GM19452 (cell line): ENCODE data around the gene ATF7IP2.

ENCODE experiments used
- ATAC-seq: cut with Tn5 transposase; IDR thresholded peaks from one replicate; pipeline ENCODE4 v1.9.1; 2021; ENCODE audit not compliant: unreplicated experiment

ATF7IP2 gene

DNA sequence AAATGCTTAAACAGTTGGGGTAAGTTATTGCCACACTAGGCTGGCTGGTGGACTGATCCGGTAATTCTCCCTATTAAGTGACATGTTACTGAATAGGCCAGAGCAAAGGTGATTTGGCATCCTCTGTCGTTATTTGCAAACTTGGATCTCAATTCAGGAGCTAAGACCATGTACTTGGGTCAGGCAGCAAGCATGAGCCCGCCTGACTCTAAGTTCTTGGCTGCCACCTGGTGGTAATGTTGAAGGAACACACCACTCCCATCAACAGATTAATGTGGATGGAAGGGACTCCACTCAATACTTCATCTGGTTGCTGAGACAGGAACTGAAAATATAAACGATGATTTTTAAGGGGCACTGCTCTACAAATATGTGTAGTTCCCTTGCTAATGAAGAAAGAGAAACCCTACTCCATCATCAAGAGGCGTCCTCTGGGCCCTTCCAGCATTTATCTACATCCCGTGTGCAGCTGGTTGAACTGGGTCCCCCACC, 123.7 kb downstream of the ATF7IP2 start:
- ATAC-seq: peak; percentile 80

DNA sequence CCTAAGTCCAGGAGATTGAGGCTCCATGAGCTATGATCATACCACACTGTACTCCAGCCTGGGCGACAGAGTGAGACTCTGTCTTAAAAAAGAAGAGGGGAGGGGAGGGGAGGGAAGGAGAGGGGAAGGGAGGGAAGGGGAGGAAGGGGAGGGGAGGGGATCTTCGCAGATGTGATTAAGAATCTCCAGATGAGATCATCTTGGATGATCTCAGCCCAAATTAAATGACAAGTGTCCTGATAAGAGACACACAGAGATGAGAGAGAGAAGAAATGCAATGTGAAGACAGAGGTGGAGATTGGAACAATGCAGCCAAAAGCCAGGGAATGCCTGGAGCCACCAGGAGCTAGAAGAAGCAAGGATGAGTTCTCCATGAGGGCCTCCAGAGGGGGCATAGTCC, 124.4 kb downstream of the ATF7IP2 start:
- no peak for ATAC-seq

DNA sequence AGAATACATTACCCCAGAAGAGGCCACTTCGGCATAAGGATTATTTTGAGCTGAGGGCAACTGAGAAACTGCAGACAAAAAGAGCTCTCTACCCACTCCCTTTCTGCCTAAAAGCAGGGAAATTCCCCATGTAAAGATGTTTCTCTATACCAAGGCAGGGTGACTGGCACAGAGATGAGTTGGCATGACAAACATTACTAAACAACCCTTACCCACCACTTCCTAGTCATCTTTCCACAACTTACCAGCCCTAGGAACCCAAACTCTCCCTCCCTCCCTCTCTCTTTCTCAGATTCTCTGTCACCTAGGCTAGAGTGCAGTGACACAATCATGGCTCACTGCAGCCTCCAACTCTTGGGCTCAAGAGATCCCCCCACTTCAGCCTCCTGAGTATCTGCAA, 126.0 kb downstream of the ATF7IP2 start:
- no peak for ATAC-seq

DNA sequence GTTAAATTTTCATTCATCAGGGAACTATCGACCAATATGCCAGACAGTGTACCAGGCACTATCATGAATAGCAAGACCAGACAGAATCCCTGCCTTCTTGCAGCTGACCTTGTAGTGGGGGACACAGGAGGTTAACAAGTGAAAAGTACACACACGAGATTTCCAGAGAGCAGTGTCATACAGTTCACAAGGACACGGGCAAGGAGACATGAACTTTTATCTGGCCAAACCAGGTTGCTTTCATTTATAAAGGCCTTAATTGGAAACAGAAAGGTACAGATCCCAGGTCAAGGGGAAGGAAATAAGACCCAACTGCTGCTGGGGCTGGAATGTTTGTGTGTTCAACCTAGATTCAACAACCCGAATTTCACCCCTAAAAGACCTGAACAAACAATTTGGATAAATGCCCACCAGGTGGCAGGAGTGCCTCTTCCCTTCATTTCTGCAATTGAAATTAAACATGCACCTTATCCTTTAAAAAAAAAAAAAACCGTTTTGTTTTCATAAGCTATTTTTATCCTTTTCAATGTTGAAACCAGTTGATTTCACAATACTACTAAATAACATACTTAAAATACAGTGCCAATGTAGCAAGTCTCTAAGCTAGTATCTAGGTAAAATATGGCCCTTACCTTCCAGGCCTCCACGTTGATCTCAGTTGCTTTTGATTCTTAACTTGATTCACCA, 128.7 kb downstream of the ATF7IP2 start:
- no peak for ATAC-seq

DNA sequence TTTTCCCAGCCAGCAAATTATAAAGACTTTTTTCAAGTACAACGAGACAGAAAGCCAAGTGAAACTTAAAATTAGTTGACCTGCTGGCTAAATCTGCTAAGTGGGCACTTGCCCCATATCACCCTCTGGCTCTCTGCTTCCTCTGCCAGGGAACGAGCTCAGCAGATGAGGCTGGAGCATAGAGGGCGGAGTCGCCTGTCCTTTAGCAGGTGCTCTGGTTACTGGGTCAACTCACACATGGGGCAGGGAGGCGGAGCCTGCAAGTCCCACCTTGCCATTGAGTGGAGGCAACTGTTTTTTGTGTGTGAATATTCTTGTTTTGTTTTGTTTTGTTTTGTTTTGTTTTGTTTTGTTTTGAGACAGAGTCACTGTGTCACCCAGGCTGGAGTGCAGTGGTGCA, 132.0 kb downstream of the ATF7IP2 start:
- no peak for ATAC-seq

DNA sequence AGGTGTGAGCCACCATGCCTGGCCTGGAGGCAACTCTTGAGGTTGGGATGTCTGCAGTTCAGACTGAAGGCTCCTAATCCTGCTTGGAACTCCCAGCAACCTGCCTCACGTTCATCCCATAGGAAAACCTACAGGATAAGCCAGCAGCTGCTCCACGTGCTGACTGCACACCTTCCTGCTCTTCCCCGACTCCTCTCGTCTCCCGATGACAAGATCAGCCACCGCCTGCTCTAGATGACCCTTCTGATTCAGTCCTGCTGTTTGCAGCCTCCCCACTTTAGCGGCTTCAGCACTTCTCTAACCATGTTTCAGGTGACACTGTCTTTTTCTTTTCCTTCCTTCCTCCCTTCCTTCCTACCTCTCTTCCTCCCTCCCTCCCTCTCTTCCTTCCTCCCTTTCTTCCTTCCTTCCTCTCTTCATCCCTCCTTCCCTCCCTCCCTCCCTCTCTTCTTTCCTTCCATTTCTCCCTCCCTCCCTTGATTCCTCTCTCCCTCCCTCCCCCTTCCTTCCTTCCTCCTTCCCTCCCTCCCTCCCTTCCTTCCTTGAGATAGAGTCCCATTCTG, 132.7 kb downstream of the ATF7IP2 start:
- no peak for ATAC-seq

DNA sequence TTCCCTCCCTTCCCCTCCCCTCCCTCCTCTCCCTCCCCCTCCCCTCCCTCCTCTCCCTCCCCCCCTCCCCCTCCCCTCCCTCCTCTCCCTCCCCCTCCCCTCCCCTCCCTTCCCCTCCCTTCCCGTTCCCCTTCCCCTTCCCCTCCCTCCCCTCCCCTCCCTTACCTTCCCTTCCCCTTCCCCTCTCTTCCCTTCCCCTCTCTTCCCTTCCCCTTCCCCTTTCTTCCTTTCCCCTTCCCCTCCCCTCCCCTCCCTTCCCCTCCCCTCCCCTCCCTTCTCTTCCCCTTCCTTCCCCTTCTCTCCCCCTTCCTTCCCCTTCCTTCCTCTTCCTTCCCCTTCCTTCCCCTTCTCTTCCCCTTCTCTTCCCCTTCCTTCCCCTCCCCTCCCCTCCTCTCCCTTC, 133.4 kb downstream of the ATF7IP2 start:
- ATAC-seq: no peak

DNA sequence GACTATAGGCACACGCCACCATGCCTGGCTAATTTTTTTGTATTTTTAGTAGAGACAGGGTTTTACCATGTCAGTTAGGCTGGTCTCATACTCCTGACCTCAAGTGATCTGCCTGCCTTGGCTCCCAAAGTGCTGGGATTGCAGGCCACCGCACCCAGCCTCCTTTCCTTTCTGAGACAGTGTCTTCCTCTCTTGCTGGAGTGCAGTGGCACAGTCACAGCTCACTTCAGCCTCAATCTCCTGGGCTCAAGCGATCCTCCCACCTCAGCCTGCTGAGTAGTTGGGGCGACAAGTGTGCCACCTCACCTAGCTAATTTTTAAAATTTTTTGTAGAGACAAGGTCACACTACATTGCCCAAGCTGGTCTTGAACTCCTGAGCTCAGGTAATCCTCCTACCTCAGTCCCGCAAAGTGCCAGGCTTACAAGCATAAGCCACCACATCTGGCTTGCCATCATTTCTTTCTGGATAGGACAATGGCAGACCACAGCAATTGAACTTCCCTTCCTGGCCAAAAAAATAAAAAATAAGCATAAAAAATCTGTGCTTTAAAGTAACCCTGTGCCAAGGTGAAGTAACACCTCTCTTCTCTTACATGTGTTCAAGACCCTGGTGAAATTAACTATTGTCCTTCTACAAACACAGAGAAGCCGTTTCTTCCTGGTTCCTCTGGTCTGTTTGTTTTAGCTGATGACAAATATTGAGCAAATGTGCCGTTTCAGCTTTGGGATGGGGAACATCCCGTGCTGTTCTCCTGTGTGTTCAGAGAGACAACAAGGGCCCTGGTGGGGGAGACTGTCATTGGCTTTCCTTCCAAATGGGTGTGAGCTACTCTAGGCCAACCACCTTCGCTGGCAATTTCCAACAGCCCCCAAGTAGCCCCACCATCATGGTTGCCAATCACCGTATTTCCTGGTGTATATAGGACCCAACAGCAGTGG, 134.3 kb downstream of the ATF7IP2 start:
- no peak for ATAC-seq

DNA sequence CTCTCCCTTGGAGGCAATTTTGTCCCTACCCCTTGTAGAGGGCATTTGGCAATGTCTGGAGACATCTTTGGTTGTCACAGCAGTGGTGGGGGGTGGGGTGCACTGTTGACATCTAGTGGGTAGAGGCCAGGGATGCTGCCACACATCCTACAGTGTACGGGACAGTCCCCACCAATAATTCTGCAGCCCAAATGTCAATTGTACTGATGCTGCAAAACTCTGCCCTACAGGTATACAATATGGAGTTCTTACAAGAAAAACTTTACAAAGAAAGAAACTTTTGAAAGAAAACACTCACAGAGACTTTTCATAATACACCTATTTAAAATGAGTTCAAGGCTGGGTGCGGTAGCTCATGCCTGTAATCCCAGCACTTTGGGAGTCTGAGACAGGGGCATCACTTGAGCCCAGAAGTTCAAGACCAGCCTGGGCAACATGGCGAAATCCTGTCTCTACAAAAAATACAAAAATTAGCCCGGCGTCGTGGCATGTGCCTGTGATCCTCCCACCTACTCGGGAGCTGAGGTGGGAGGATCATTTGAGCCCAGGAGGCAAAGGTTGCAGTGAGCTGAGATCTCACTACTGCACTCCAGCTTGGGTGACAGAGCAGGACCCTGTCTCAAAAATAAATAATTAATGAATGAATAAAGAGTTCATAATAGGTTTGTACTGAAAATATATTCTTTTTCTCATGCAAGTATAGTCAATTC, 135.2 kb downstream of the ATF7IP2 start:
- ATAC-seq: no peak

DNA sequence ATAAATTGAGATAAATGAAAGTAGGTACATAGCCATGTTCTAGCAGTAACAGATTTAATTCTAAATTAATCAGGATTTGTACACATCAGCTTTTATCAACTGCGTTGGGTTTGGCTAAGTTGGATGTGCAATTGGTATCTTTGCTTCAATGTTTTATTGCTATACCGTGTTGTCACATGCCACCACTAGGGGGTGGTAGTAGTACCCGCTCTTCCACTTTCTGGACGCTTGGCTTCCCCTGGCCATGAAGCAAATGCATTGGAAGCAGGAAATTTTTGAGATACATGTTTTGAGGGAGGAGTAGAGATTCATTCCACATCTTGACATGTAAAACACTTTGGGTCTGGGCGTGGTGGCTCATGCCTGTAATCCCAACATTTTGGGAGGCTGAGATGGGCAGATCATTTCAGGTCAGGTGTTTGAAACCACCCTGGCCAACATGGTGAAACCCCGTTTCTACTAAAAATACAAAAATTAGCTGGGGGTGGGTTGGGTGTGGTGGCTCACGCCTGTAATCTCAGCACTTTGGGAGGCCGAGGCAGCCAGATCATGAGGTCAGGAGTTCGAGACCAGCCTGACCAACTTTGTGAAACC, 135.9 kb downstream of the ATF7IP2 start:
- ATAC-seq: no peak

DNA sequence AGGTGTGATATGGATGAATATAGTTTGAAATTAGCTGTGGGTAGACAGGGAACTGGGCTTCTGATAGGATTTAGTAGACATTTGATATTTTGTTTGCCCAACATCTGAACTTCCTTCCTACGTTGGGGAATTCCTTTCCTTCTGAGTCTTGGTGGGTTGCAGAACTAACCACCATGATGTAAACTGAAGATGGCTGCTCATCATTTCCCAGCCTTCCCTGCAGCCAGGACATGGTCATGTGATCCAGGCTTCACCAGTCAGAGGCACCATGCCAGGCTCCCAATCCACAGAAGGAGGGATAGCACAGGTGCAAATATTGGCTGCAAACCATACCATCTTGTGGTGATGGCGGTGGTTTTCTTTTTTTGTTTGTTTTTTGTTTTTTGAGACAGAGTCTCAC, 137.1 kb downstream of the ATF7IP2 start:
- ATAC-seq: no peak

DNA sequence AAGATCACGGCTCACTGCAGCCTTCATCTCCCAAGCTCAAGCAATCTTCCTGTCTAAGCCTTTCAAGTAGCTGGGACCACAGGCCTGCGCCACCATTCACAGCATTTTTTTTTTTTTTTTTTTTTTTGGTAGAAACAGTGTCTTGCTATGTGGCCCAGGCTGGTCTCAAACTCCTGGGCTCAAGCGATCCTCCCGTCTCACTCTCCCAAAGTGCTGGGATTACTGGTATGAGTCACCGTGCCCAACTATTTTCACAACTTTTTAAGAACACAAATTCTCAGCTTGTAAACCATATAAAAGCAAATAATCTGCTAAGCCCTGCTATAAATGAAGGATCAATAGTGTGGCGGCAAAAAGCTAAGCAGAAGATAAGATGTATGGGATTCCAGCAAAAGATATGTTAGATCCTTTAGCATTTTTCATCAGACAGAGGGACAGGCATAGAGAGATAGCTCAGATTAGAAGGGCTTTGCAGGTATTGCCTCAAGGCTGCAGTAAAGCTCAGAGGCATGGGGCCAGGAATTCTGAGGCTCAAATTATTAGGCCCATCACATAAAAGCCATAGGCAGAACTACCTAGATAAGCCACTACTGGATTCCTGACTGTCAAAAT, 139.5 kb downstream of the ATF7IP2 start:
- ATAC-seq: no peak

DNA sequence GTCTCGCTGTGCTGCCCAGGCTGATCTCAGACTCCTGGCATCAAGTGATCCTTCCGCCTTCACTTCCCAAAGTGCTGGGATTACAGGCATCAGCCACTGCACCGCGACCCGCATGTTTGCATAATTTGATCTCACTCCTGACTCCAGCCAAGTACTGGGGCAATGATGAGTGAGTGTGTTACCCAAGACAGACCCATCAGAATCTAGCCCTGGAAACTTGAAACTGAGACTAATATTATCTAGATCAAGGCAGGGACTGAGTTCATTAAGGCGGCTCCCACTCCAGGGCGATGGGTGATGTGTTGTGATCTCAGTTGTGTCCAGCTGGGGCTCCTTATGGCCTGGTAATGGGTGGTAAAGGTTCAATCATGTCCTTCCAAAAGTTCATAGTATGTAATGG, 141.1 kb downstream of the ATF7IP2 start:
- ATAC-seq: no peak

DNA sequence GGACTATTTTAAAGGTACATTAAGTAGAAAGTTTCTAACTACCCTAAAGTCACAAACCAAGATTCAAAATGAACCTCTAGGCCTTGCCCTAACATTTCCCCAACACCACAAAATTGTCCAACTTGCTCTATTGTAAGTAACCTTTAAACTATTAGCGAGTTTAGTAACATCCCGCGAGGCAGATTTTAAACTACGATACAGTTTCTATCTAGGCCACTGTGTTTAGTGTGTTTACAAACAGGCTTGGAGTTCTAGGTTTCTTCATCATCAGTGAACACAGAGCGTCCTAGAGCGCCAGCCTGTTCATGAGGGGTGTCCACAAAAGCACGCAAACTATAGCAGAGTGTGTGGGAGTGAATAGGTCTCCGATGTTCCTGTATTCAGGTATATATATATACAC, 142.8 kb downstream of the ATF7IP2 start:
- ATAC-seq: no peak

DNA sequence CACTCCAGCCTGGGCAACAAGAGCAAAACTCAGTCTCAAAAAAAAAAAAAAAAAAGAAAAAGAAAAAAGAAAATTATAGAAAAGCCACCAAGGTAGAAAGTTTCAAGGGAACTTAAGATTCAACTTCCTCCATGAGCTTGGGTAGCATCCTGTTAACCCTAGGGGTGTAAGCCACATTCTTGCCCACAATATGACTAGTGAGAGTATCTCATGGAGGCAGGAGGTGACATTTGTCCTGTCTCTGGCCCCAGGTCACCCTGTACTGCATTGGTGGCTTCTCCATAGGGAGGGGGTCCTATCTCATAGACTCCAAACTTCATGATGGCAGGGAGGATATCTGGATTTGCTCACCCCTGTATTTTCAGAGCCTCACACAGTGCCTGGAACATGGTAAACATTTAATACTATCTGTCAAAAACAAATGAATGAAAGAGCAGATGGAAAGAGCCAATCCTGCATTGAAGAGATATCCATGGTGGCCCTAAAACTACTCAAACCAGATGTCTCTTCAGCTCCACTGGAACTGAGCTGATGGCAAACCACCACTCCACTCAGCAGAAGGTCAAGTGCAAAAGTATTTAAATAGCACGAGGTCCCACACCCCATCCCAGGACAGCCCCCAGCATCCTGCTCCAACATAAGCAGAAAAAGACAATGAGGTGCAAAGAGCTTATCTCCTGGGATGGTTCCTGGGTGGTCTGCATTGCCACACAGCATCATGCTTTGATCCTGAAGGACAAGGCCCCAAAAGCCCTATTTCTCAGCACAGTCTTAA, 144.2 kb downstream of the ATF7IP2 start:
- no peak for ATAC-seq

DNA sequence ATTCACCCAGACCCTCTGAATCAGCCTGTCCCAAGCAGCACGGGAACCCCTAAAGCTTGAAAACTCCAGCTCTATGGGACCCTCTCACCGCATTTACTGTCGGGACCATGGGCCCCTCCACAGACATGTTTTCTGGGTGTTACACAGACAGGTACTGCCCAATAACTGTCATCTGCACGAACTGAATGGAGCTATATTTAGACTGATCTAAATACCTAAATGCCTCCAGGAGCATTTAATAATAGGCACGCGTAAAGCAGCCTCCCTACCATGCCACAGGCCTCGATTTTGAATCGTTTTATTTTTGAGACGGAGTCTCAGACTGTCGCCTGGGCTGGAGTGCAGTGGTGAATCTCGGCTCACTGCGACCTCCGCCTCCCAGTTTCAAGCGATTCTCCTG, 144.8 kb downstream of the ATF7IP2 start:
- ATAC-seq: no peak

DNA sequence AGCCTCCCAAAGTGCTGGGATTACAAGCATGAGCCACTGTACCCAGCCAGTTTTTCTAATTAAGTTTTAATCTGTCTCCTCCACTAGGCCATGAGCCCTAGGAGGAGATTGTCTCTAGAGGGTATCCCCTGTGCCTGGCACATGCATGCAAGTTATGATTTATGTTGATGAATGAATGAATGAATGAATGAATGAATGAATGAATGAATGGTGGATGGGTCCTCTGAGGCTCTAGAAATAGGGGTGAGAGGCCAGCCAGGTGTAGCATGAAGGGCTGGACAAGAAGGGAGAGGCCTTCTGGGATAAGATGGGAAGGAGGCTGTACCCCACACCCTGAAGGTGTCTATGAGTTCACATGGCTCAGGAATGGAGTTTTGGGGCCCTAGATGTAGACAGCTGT, 145.7 kb downstream of the ATF7IP2 start:
- no peak for ATAC-seq
